B cell (primary cell): Measurements from ENCODE around the gene WWTR1. TPM values are rescaled to one million over a fixed set of nuclear protein-coding genes. Genes with fewer than 3 reads are reported as not detected.

Experiments used
- ATAC-seq: fragments of 200-7000 bp; cut with Tn5 transposase; one replicate; pipeline ENCODE4 v1.10.0; 2021; ENCODE audit warnings: low read depth, mild to moderate bottlenecking, moderate number of reproducible peaks, moderate library complexity
- CTCF ChIA-PET: fragments of 350-600 bp; sonication (Branson Sonifier 250); formaldehyde crosslinking; loops from one replicate; lab custom pipeline; 2021; ENCODE audit warnings: antibody characterized with exemption, inconsistent platforms; lab: Charles Lee
- POLR2A ChIA-PET: fragments of 350-600 bp; sonication (Branson Sonifier 250); formaldehyde crosslinking; loops from one replicate; lab custom pipeline; 2021; ENCODE audit warnings: antibody characterized with exemption; lab: Charles Lee
- DNase-seq: peaks from one replicate; pipeline ENCODE4 v3.0.0; 2013
- H2AFZ ChIP-seq: 2 replicates; pipeline ENCODE4 v1.6.1; 2012; ENCODE audit warnings: mild to moderate bottlenecking, low read depth, low read length; ENCODE audit not compliant: insufficient read depth, poor library complexity, severe bottlenecking
- H3K27ac ChIP-seq, 2 donors: 1 replicate in 1 of 2; 2 replicates in 1 of 2; pipeline ENCODE4 v1.5.1; 2012 to 2013; ENCODE audit warnings: low read length in 2 of 2, mild to moderate bottlenecking in 2 of 2, moderate library complexity in 1 of 2
- H3K27me3 ChIP-seq, 4 experiments: fragments of 200-600 bp in 1 of 4; sonication (generic) in 1 of 4; replicated peaks in 1 of 4; 1 replicate in 2 of 4; 2 replicates in 2 of 4; pipeline versions ENCODE4 v1.6.1 to v1.7.0; 2013 to 2016; ENCODE audit warnings: low read length in 3 of 4, mild to moderate bottlenecking in 2 of 4, mixed read lengths in 1 of 4, moderate library complexity in 1 of 4; ENCODE audit not compliant: insufficient read depth in 4 of 4, control insufficient read depth in 3 of 4; ENCODE audit errors: control extremely low read depth in 1 of 4
- H3K36me3 ChIP-seq, 2 experiments: replicated peaks in 1 of 2; 1 replicate in 1 of 2; 2 replicates in 1 of 2; pipeline versions ENCODE4 v1.6.1 to v1.7.1; 2013; ENCODE audit warnings: low read length in 1 of 2; ENCODE audit not compliant: insufficient read depth in 2 of 2, control insufficient read depth in 1 of 2; ENCODE audit errors: control extremely low read depth in 1 of 2, extremely low read depth in 1 of 2
- H3K4me1 ChIP-seq, 2 donors: fragments of 200-600 bp in 1 of 2; sonication (generic) in 1 of 2; 1 replicate in 1 of 2; 2 replicates in 1 of 2; pipeline versions ENCODE4 v1.5.1 to v1.6.1; 2013 to 2017; ENCODE audit warnings: low read length in 2 of 2; ENCODE audit not compliant: control insufficient read depth in 2 of 2, insufficient read depth in 2 of 2
- H3K4me2 ChIP-seq: replicated peaks from 2 replicates; pipeline ENCODE3; 2012; ENCODE audit warnings: mild to moderate bottlenecking, low read depth, low read length; ENCODE audit not compliant: poor library complexity, severe bottlenecking
- H3K4me3 ChIP-seq, 5 experiments: fragments of 200-600 bp in 1 of 5; sonication (generic) in 1 of 5; 1 replicate in 3 of 5; 2 replicates in 2 of 5; pipeline versions ENCODE4 v1.5.1 to v1.7.0; 2011 to 2016; ENCODE audit warnings: low read length in 4 of 5, mild to moderate bottlenecking in 4 of 5, low read depth in 2 of 5, control low read depth in 1 of 5, moderate library complexity in 1 of 5; ENCODE audit not compliant: insufficient read depth in 1 of 5; ENCODE audit errors: control extremely low read depth in 1 of 5, extremely low read depth in 1 of 5
- H3K79me2 ChIP-seq: fragments of 200-600 bp; sonication (generic); one replicate; pipeline ENCODE4 v1.6.0; 2016; ENCODE audit warnings: low read length; ENCODE audit not compliant: control insufficient read depth, insufficient read depth
- H3K9ac ChIP-seq: fragments of 200-600 bp; sonication (generic); 2 replicates; pipeline ENCODE4 v1.6.1; 2017; ENCODE audit warnings: mild to moderate bottlenecking, low read length, moderate library complexity
- H3K9me3 ChIP-seq, 3 donors: one replicate each; pipeline versions ENCODE4 v1.6.1 to v1.7.1; 2013; ENCODE audit warnings: low read length in 2 of 3; ENCODE audit not compliant: control insufficient read depth in 2 of 3, insufficient read depth in 1 of 3; ENCODE audit errors: control extremely low read depth in 1 of 3
- H4K20me1 ChIP-seq: 2 replicates; pipeline ENCODE4 v1.6.0; 2012; ENCODE audit warnings: mild to moderate bottlenecking, low read length; ENCODE audit not compliant: insufficient read depth, control insufficient read depth, poor library complexity, severe bottlenecking
- H3K27ac Mint-ChIP-seq: one replicate; pipeline ENCODE4 v1.8.0; 2021; ENCODE audit warnings: mixed read lengths
- H3K27me3 Mint-ChIP-seq: one replicate; pipeline ENCODE4 v1.8.0; 2021; ENCODE audit warnings: mixed read lengths
- H3K4me1 Mint-ChIP-seq: one replicate; pipeline ENCODE4 v1.8.0; 2021; ENCODE audit warnings: mixed read lengths
- H3K4me3 Mint-ChIP-seq: one replicate; pipeline ENCODE4 v1.8.0; 2021; ENCODE audit warnings: mixed read lengths
- H3K9me3 Mint-ChIP-seq: one replicate; pipeline ENCODE4 v1.8.0; 2022; ENCODE audit warnings: mixed read lengths; ENCODE audit not compliant: insufficient read depth
- CTCF ChIP-seq: fragments of 200-600 bp; IDR thresholded peaks from one replicate; pipeline ENCODE4 v1.8.0; 2022; ENCODE audit warnings: antibody characterized with exemption, mild to moderate bottlenecking
- EZH2 ChIP-seq: IDR thresholded peaks from 2 replicates; pipeline ENCODE4 v1.6.1; 2012; ENCODE audit warnings: borderline replicate concordance, low read depth, mild to moderate bottlenecking, moderate library complexity, low read length; ENCODE audit not compliant: insufficient read depth, poor library complexity, severe bottlenecking
- WGBS: methylation state at CpG from one replicate; pipeline ENCODE4 v1.1.5; 2013; ENCODE audit warnings: missing lambda C conversion rate; ENCODE audit not compliant: insufficient coverage; 5-methylcytosine and 5-hydroxymethylcytosine counted together
- intact Hi-C: fragments of 100-400 bp; cut with micrococcal nuclease; formaldehyde crosslinking; loops from one replicate; pipeline ENCODE4 v1.10.0; 2022
- polyA plus RNA-seq: library from polyadenylated mRNA; depleted of rRNA; stranded (reverse); fragments of >200 nt; gene quantifications from 2 replicates; pipeline ENCODE4 v1.2.3, GENCODE V29; 2012
- total RNA-seq, 2 donors: library from RNA; stranded (reverse); fragments of 120-200 nt in 1 of 2; gene quantifications; 1 replicate in 1 of 2; 2 replicates in 1 of 2; pipeline versions ENCODE4 v1.2.3 to v1.2.4, GENCODE V29; 2013 to 2022

WWTR1 gene
- total and polyA plus RNA-seq, 2 donors (not counting 1 experiment from before 2014, with no cell fraction given) = 0.79 to 2.3 TPM

- DNase-seq (peak; percentile 4), ATAC-seq (no peak)
- WGBS = 89% methylated on average over 1 of the region's 12 CpGs
- H4K20me1 ChIP-seq = no peaks in the 10 kb centered on the region
- peak overlapping the region in 1 of 5 experiments; percentile 10 for H3K4me3 ChIP-seq
- POLR2A ChIA-PET = no interaction called here
- peaks cover 0 to 2% of the 10 kb centered on the region in 2 donors for H3K4me1 ChIP-seq
- H3K36me3 ChIP-seq = no peaks in the 10 kb centered on the region
- no peak for TF ChIP-seq CTCF
- no peak for TF ChIP-seq EZH2
- no peak overlapping the region for H3K4me2 ChIP-seq
- peaks cover 1 to 20% (median 16%) of the 10 kb centered on the region in 3 donors for H3K9me3 ChIP-seq
- H3K79me2 ChIP-seq = no peaks in the 10 kb centered on the region
- no peak overlapping the region for H3K9ac ChIP-seq
- H3K27me3 ChIP-seq = no peaks in the 10 kb centered on the region
- H3K27ac ChIP-seq = no peak overlapping the region
- intact Hi-C loops = no loop called here
- no peak overlapping the region for H2AFZ ChIP-seq
- Mint-ChIP-seq H3K4me1 (peaks cover 2% of the 10 kb centered on the region), H3K4me3 (peak overlapping the region; percentile 35), H3K27ac (no peak overlapping the region), H3K9me3 (peaks cover 9% of the 10 kb centered on the region), H3K27me3 (no peaks in the 10 kb centered on the region)
- CTCF ChIA-PET = no interaction called here
Measured at GRCh38 chr3:149701206-149701976, 43.6 kb upstream of the WWTR1 start.

- Mint-ChIP-seq H3K4me1 (no peaks in the 10 kb centered on the region), H3K27ac (no peak overlapping the region), H3K27me3 (peaks cover 40% of the 10 kb centered on the region), H3K9me3 (no peaks in the 10 kb centered on the region), H3K4me3 (no peak overlapping the region)
- ATAC-seq (no peak), DNase-seq (no peak)
- peaks cover 0 to 4% (median 0%) of the 10 kb centered on the region in 3 donors for H3K9me3 ChIP-seq
- H3K36me3 ChIP-seq = no peaks in the 10 kb centered on the region
- H3K79me2 ChIP-seq = no peaks in the 10 kb centered on the region
- H3K27ac ChIP-seq = no peak overlapping the region
- peaks cover 0 to 5% (median 0%) of the 10 kb centered on the region in 4 experiments for H3K27me3 ChIP-seq
- intact Hi-C loops = no loop called here
- ChIA-PET POLR2A (no interaction called here), CTCF (no interaction called here)
- H3K9ac ChIP-seq = no peak overlapping the region
- H4K20me1 ChIP-seq = no peaks in the 10 kb centered on the region
- no peaks in the 10 kb centered on the region for H3K4me1 ChIP-seq
- H3K4me3 ChIP-seq = no peak overlapping the region
- H2AFZ ChIP-seq = no peak overlapping the region
- 100% methylated on average over 2 of the region's 3 CpGs for WGBS
- no peak overlapping the region for H3K4me2 ChIP-seq
- no peak for TF ChIP-seq CTCF
- no peak for TF ChIP-seq EZH2
Measured at GRCh38 chr3:149688122-149688757, 30.4 kb upstream of the WWTR1 start.
